NCI-H460 (cell line): ENCODE results near the gene ENOX1. TPM values are rescaled to one million over a fixed set of nuclear protein-coding genes. Genes with fewer than 3 reads are reported as not detected.

Experiments used
- DNase-seq: peaks from one replicate; pipeline ENCODE4 v3.0.0-alpha.2; 2016; ENCODE audit warnings: low read depth; ENCODE audit errors: extremely low read depth
- total RNA-seq: library from RNA; depleted of rRNA; stranded (reverse); fragments of >200 nt; shearing (Covaris generic); gene quantifications from 2 replicates; pipeline ENCODE4 v1.2.3, GENCODE V29; 2014

The ENOX1 gene
- total RNA-seq, 1 experiment from 2014 or later, result 7.6 TPM

- no peak for DNase-seq
Measured at GRCh38 chr13:43676320-43676719, 110.5 kb downstream of the ENOX1 start.

- DNase-seq, result no peak
Measured at GRCh38 chr13:43675577-43675976, 111.2 kb downstream of the ENOX1 start.

- no peak for DNase-seq
Measured at GRCh38 chr13:43669964-43670363, 116.8 kb downstream of the ENOX1 start.

GRCh38 chr13:43669101-43669500, 117.7 kb downstream of the ENOX1 start:
- no peak for DNase-seq

GRCh38 chr13:43666403-43666802, 120.4 kb downstream of the ENOX1 start:
- no peak for DNase-seq

GRCh38 chr13:43665388-43665787, 121.4 kb downstream of the ENOX1 start:
- DNase-seq, result no peak

- DNase-seq, result no peak
Measured at GRCh38 chr13:43664700-43665191, 122.0 kb downstream of the ENOX1 start.

GRCh38 chr13:43663474-43664090, 123.2 kb downstream of the ENOX1 start:
- DNase-seq, result no peak

- DNase-seq, result no peak
Measured at GRCh38 chr13:43662976-43663375, 123.8 kb downstream of the ENOX1 start.

GRCh38 chr13:43661161-43661830, 125.5 kb downstream of the ENOX1 start:
- no peak for DNase-seq

- DNase-seq, result no peak
Measured at GRCh38 chr13:43657485-43657884, 129.3 kb downstream of the ENOX1 start.

GRCh38 chr13:43653980-43654379, 132.8 kb downstream of the ENOX1 start:
- DNase-seq, result no peak

- no peak for DNase-seq
Measured at GRCh38 chr13:43653395-43653794, 133.4 kb downstream of the ENOX1 start.

- DNase-seq, result no peak
Measured at GRCh38 chr13:43652760-43653159, 134.0 kb downstream of the ENOX1 start.

- no peak for DNase-seq
Measured at GRCh38 chr13:43650882-43651281, 135.9 kb downstream of the ENOX1 start.

GRCh38 chr13:43648733-43649132, 138.0 kb downstream of the ENOX1 start:
- DNase-seq, result no peak

- no peak for DNase-seq
Measured at GRCh38 chr13:43647471-43647870, 139.3 kb downstream of the ENOX1 start.

- no peak for DNase-seq
Measured at GRCh38 chr13:43640476-43640875, 146.3 kb downstream of the ENOX1 start.

GRCh38 chr13:43631106-43631505, 155.7 kb downstream of the ENOX1 start:
- DNase-seq, result no peak

- no peak for DNase-seq
Measured at GRCh38 chr13:43629691-43630480, 156.9 kb downstream of the ENOX1 start.

GRCh38 chr13:43626994-43627393, 159.8 kb downstream of the ENOX1 start:
- no peak for DNase-seq

- DNase-seq, result no peak
Measured at GRCh38 chr13:43614063-43614462, 172.7 kb downstream of the ENOX1 start.
